HepG2 (cell line): ENCODE results near the gene UBAP1. TPM values are rescaled to one million over a fixed set of nuclear protein-coding genes. Genes with fewer than 3 reads are reported as not detected.

Source experiments
- BRCA1 ChIP-seq: sonication (generic); formaldehyde crosslinking; IDR thresholded peaks from 2 replicates; pipeline ENCODE4 v1.4.0; 2020; ENCODE audit warnings: missing genetic modification reagents
- CENPT ChIP-seq: sonication (generic); formaldehyde crosslinking; IDR thresholded peaks from 2 replicates; pipeline ENCODE4 v1.8.0; 2022; ENCODE audit warnings: low read depth, mild to moderate bottlenecking, moderate library complexity, missing genetic modification reagents
- GABPA ChIP-seq, 2 experiments: IDR thresholded peaks; 2 replicates each; pipeline ENCODE4 v1.6.1; 2011 to 2016; ENCODE audit warnings: low read depth in 2 of 2, low read length in 1 of 2, missing biosample characterization in 1 of 2, missing genetic modification characterization in 1 of 2
- GFI1 ChIP-seq: sonication (generic); formaldehyde crosslinking; IDR thresholded peaks from 2 replicates; pipeline ENCODE4 v1.5.0; 2020; ENCODE audit warnings: missing genetic modification reagents, mild to moderate bottlenecking, borderline replicate concordance
- KDM2A ChIP-seq: sonication (generic); formaldehyde crosslinking; IDR thresholded peaks from 2 replicates; pipeline ENCODE4 v1.4.0; 2020; ENCODE audit warnings: low read depth, missing genetic modification reagents, borderline replicate concordance
- NRL ChIP-seq: sonication (generic); formaldehyde crosslinking; IDR thresholded peaks from 2 replicates; pipeline ENCODE4 v1.5.0; 2020; ENCODE audit warnings: missing genetic modification reagents, mild to moderate bottlenecking, moderate library complexity, borderline replicate concordance
- SMC3 ChIP-seq: IDR thresholded peaks from 2 replicates; pipeline ENCODE4 v1.6.1; 2011; ENCODE audit warnings: low read length, improper control_type of control experiment
- SOX5 ChIP-seq: IDR thresholded peaks from 2 replicates; pipeline ENCODE4 v1.6.1; 2016; ENCODE audit warnings: borderline replicate concordance
- ZBTB33 ChIP-seq: sonication (generic); formaldehyde crosslinking; IDR thresholded peaks from 2 replicates; pipeline ENCODE4 v1.4.0; 2020; ENCODE audit warnings: missing genetic modification reagents
- ZBTB42 ChIP-seq: sonication (generic); formaldehyde crosslinking; IDR thresholded peaks from 2 replicates; pipeline ENCODE4 v1.5.0; 2020; ENCODE audit warnings: mild to moderate bottlenecking, missing genetic modification reagents
- ZMYM4 ChIP-seq: sonication (generic); formaldehyde crosslinking; IDR thresholded peaks from 2 replicates; pipeline ENCODE4 v1.8.1; 2023; ENCODE audit warnings: mild to moderate bottlenecking, missing genetic modification reagents
- ZNF180 ChIP-seq: sonication (generic); formaldehyde crosslinking; IDR thresholded peaks from 2 replicates; pipeline ENCODE4 v1.4.0; 2020; ENCODE audit warnings: low read depth, missing genetic modification reagents, borderline replicate concordance
- ZNF574 ChIP-seq: sonication (generic); formaldehyde crosslinking; IDR thresholded peaks from 2 replicates; pipeline ENCODE4 v1.4.0; 2020; ENCODE audit warnings: missing genetic modification reagents
- ZNF607 ChIP-seq: sonication (generic); formaldehyde crosslinking; IDR thresholded peaks from 2 replicates; pipeline ENCODE4 v1.5.1; 2020; ENCODE audit warnings: missing genetic modification reagents, mild to moderate bottlenecking, borderline replicate concordance
- ZNF724P ChIP-seq: sonication (generic); formaldehyde crosslinking; IDR thresholded peaks from 2 replicates; pipeline ENCODE4 v1.8.0; 2022; ENCODE audit warnings: missing genetic modification reagents, borderline replicate concordance
- polyA plus RNA-seq, 8 experiments: library from polyadenylated mRNA; depleted of rRNA in 3 of 8; stranded (reverse) in 7 of 8; unstranded in 1 of 8; fragments of >200 nt; fragmentation: Illumina TruSeq in 4 of 8; extraction: Trizol in 4 of 8; gene quantifications; 2 replicates each; pipeline versions ENCODE4 v1.2.1 to v1.2.3, GENCODE V29; 2011 to 2016; ENCODE audit warnings: low read depth in 4 of 8, missing spikeins in 1 of 8, mixed read lengths in 1 of 8; ENCODE audit not compliant: insufficient read depth in 1 of 8
- total RNA-seq, 5 experiments: library from RNA; depleted of rRNA; stranded (reverse); fragments of >200 nt; fragmentation: Illumina TruSeq; extraction: Trizol; gene quantifications; 2 replicates each; pipeline ENCODE4 v1.2.3, GENCODE V29; 2016; ENCODE audit warnings: low read depth in 1 of 5
- TF ChIP-seq, protein P1 (sequence below): sonication (generic); formaldehyde crosslinking; conservative IDR thresholded peaks from 2 replicates; pipeline ENCODE4 v1.4.0; 2020; ENCODE audit warnings: missing genetic modification reagents
- TF ChIP-seq, protein P2 (sequence below): sonication (generic); formaldehyde crosslinking; IDR thresholded peaks from 2 replicates; pipeline ENCODE4 v1.4.0; 2020; ENCODE audit warnings: missing genetic modification reagents, borderline replicate concordance
- TF ChIP-seq, protein P3 (sequence below): sonication (generic); formaldehyde crosslinking; IDR thresholded peaks from 2 replicates; pipeline ENCODE4 v1.5.1; 2020; ENCODE audit warnings: mild to moderate bottlenecking, missing genetic modification reagents

The UBAP1 gene
- total and polyA plus RNA-seq, 2 of the 13 experiments (the other 11 are each of a cell fraction or from before 2014, with no cell fraction given): 19.5 to 40.5 TPM

- TF ChIP-seq SOX5 (CRISPR knock-in tag) (no peak), SMC3 (0 out of 2 replicates have a peak, but pooled peaks have one; percentile 9), BRCA1 (CRISPR knock-in tag) (no peak), ZNF607 (CRISPR knock-in tag) (no peak; the same call in 1 of the 2 replicates), ZNF180 (CRISPR knock-in tag) (no peak), KDM2A (CRISPR knock-in tag) (peak; percentile 66; the same call in 1 of the 2 replicates), ZMYM4 (peak; percentile 78), GFI1 (no peak), ZBTB33 (CRISPR knock-in tag) (no peak), ZNF724P (CRISPR knock-in tag) (0 out of 2 replicates have a peak, but pooled peaks have one; percentile 21), NRL (CRISPR knock-in tag) (peak; percentile 38; the same call in 1 of the 2 replicates), ZBTB42 (CRISPR knock-in tag) (no peak; the same call in 1 of the 2 replicates), CENPT (CRISPR knock-in tag) (no peak), GABPA (IDR thresholded peaks at IDR 0.05; ENCODE audit: low read depth, low read length) (no peak), GABPA (CRISPR knock-in tag; IDR thresholded peaks at IDR 0.05; ENCODE audit: low read depth) (peak; percentile 9; the same call in 1 of the 2 replicates), ZNF574 (CRISPR knock-in tag) (peak; percentile 56)
- TF ChIP-seq, protein P1, sequence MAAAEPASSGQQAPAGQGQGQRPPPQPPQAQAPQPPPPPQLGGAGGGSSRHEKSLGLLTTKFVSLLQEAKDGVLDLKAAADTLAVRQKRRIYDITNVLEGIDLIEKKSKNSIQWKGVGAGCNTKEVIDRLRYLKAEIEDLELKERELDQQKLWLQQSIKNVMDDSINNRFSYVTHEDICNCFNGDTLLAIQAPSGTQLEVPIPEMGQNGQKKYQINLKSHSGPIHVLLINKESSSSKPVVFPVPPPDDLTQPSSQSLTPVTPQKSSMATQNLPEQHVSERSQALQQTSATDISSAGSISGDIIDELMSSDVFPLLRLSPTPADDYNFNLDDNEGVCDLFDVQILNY (CRISPR knock-in tag): no peak
- TF ChIP-seq, protein P2, sequence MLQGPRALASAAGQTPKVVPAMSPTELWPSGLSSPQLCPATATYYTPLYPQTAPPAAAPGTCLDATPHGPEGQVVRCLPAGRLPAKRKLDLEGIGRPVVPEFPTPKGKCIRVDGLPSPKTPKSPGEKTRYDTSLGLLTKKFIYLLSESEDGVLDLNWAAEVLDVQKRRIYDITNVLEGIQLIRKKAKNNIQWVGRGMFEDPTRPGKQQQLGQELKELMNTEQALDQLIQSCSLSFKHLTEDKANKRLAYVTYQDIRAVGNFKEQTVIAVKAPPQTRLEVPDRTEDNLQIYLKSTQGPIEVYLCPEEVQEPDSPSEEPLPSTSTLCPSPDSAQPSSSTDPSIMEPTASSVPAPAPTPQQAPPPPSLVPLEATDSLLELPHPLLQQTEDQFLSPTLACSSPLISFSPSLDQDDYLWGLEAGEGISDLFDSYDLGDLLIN (CRISPR knock-in tag): no peak
- TF ChIP-seq, protein P3, sequence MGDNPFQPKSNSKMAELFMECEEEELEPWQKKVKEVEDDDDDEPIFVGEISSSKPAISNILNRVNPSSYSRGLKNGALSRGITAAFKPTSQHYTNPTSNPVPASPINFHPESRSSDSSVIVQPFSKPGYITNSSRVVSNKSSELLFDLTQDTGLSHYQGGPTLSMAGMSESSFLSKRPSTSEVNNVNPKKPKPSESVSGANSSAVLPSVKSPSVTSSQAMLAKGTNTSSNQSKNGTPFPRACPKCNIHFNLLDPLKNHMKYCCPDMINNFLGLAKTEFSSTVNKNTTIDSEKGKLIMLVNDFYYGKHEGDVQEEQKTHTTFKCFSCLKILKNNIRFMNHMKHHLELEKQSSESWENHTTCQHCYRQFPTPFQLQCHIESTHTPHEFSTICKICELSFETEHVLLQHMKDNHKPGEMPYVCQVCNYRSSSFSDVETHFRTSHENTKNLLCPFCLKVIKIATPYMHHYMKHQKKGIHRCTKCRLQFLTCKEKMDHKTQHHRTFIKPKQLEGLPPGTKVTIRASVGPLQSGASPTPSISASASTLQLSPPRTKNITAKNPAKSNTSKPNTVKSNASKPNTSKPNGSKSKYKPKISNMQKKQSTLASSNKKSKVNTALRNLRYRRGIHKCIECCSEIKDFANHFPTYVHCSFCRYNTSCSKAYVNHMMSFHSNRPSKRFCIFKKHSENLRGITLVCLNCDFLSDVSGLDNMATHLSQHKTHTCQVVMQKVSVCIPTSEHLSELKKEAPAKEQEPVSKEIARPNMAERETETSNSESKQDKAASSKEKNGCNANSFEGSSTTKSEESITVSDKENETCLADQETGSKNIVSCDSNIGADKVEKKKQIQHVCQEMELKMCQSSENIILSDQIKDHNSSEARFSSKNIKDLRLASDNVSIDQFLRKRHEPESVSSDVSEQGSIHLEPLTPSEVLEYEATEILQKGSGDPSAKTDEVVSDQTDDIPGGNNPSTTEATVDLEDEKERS (CRISPR knock-in tag): peak; percentile 75
Observed at GRCh38 chr9:34178436-34179212, at the start of gene UBAP1 (continued).
